GM13977 (cell line): ENCODE results near the gene RGS9BP.
"Not testable (repeated sequence)": the region's sequence is repeated elsewhere in the genome, so short reads cannot be mapped to it uniquely, and the experiment has no call there.

ENCODE experiments used
- DNase-seq: peaks from one replicate; pipeline ENCODE4 v3.0.0; 2012; ENCODE audit warnings: low spot score
- in situ Hi-C: fragments of 300-500 bp; cut with MboI; formaldehyde crosslinking; loops from one replicate; pipeline ENCODE4 v1.12.0; 2022; ENCODE audit warnings: low sequenced_read_pairs, low pct_unique_long_range_greater_than_20kb, mixed read lengths, inconsistent platforms; ENCODE audit not compliant: unreplicated experiment
- TF ChIP-seq, protein P1 (sequence below): IDR thresholded peaks from 2 replicates; pipeline ENCODE4 v1.5.1; 2012; ENCODE audit warnings: mild to moderate bottlenecking, control low read depth; ENCODE audit not compliant: insufficient read depth; ENCODE audit errors: extremely low read depth, missing control alignments

RGS9BP gene

DNA sequence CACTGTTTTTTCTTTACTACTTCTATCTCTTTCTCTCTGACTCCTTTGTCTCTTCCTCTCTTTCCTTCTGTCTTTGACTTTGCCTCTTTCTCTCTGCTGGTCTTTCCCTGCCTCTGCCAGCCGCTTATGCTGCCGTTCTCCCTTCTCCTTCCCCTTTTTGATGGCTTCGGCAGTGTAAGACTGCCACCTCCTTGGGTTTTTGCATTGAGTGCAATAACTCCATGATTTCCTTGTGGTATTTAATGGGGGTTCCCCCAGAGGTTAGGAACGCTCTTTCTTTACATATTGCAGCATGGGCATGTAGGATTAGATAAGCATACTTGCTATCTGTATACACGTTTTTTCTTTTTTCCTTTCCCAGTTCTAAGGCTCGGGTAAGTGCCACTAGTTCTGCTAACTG is 19.9 kb downstream of the RGS9BP start:
- in situ Hi-C loops, DNase-seq: not testable (repeated sequence)

DNA sequence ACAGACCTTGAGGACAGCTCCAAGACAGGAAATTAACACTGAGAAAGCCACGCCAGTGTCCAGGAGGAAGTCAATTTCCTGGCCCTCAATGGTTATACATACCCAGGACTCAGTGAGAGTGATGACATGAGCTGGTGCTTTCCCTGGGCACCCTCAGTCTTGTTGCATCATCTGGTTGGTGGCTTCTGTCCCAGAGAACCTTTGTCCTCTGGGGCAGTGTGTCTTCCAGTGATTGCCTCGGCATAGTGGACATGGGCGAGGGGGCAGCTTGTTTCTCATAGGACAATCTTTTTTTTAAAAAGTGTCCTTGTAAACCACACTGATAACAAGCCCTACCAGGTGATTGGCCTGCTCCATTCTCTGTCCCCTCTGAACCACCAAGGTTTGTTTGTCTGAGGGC is 21.1 kb downstream of the RGS9BP start:
- in situ Hi-C loops, DNase-seq: not testable (repeated sequence)

DNA sequence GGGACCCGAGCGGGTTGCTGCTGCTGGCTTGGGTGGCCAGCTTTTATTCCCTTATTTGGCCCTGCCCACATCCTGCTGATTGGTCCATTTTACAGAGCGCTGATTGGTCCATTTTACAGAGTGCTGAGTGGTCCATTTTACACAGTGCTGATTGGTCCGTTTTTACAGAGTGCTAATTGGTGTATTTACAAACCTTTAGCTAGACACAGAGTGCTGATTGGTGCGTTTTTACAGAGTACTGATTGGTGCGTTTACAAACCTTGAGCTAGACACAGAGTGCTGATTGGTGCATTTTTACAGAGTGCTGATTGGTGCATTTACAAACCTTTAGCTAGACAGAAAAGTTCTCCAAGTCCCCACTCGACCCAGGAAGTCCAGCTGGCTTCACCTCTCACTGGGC is 24.5 kb downstream of the RGS9BP start:
- DNase-seq, in situ Hi-C loops: not testable (repeated sequence)

DNA sequence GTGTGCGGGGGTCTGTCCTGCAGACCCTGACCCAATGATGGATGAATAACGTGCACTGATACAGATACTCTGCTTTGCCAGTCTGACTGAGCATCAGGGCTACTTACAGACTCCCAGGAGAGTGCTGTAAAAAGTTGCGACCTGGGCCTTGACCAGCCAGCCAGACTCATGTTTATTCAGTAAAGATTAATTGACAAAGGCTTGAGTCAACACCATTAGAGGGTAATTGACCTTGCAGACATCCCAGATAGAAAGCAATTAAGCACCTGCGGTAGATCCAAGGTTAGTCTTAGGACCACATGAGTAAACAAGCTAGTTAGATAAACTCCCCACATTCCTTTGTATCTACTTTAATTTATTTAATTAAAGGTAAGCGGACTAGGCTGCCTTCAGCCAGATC is 26.4 kb downstream of the RGS9BP start:
- TF ChIP-seq, protein P1, sequence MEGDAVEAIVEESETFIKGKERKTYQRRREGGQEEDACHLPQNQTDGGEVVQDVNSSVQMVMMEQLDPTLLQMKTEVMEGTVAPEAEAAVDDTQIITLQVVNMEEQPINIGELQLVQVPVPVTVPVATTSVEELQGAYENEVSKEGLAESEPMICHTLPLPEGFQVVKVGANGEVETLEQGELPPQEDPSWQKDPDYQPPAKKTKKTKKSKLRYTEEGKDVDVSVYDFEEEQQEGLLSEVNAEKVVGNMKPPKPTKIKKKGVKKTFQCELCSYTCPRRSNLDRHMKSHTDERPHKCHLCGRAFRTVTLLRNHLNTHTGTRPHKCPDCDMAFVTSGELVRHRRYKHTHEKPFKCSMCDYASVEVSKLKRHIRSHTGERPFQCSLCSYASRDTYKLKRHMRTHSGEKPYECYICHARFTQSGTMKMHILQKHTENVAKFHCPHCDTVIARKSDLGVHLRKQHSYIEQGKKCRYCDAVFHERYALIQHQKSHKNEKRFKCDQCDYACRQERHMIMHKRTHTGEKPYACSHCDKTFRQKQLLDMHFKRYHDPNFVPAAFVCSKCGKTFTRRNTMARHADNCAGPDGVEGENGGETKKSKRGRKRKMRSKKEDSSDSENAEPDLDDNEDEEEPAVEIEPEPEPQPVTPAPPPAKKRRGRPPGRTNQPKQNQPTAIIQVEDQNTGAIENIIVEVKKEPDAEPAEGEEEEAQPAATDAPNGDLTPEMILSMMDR, result no peak
- no peak for DNase-seq
- in situ Hi-C loops, result no loop called here

DNA sequence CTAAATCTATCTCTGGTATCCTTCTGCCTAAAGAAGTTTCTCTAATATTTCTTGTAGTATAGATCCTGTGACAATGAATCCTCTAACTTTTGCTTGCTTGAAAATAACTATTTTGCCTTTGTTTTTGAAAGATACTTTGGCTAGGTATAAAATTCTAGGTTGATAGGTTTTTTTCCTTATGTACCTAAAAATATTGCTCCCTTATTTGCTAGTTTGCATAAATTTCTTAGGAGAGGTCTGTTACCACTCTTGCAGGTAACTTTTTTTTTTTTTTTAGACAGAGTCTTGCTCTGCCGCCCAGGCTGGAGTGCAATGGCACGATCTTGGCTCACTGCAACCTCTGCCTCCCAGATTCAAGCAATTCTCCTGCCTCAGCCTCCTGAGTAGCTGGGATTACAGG is 28.4 kb downstream of the RGS9BP start:
- DNase-seq, in situ Hi-C loops: not testable (repeated sequence)

DNA sequence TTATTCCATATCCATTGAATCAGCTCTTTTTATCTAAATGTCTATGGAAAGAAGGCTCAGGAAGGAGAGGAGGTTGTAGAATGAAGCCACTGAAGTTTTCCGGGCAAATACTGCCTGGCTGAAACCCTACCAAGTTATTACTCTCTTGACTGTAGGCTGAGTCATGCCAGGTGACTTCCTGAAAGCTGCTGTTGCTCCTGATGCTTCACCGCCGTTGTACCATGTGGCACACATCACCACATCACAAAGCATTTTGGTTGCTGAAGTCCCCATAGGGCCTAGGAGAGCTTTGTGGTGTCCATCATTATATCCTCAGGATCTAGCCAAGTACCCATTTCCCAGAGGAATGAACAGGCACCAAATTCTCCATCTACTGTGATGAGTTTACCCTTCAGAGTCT is 32.8 kb downstream of the RGS9BP start:
- in situ Hi-C loops, result no loop called here
- no peak for DNase-seq
- TF ChIP-seq, protein P1, result no peak

DNA sequence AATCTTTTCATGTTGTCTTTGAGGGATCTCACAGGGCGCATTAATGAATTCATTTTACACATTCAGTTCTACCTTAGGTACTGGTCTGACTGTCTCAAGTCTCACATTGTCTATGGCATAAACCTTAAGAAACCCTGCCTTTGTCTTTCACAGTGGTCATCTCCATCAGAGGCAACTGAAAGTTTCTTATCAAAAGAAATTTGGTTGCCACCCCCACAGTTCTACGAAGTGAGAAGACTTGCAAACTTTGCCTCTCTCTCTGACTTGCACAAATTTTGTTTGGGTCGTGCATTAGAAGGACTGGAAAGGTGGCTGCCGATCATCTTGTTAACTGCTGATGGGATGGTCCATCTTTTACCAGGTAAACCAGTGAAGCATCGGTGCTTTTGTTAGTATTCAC is 33.4 kb downstream of the RGS9BP start:
- TF ChIP-seq, protein P1, result no peak
- in situ Hi-C loops, result no loop called here
- DNase-seq, result no peak

DNA sequence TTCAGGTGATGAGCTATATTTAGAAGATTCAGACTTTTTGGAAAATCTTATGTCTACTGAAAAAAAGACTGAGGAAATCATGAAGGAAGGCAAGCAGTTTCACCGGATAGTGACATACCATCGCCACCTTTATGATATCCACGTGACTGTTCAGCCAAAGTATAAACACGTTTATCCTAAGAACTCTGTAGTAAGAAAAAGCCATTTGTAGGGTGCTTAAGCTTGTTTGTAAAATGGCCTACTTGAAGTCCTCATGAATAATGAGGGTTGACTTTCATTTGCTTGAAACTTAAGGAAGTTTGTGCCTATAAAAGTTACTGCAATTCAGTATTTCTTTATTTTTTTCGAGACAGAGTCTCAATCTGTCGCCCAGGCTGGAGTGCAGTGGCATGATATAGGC is 36.1 kb downstream of the RGS9BP start:
- TF ChIP-seq, protein P1, result no peak
- in situ Hi-C loops, result no loop called here

DNA sequence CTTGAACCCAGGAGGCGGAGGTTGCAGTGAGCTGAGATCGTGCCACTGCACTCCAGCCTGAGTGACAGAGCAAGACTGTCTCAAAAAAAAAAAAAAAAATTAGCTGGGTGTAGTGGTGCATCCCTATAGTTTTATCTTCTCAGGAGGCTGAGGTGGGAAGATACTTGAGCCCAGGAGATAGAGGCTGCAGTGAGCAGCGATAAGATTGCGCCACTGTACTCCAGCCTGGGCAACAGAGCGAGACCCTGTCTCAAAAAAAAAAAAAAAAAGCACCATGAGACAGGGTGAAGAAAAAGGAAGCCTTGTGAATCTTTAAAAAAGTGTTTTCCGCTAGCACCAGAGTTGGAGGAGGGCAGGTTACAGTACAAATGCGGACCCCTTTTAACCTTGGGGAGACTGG is 40.6 kb downstream of the RGS9BP start:
- in situ Hi-C loops, DNase-seq: not testable (repeated sequence)

More for the DNA sequence above, 36.1 kb downstream of the RGS9BP start:
- no peak for DNase-seq

DNA sequence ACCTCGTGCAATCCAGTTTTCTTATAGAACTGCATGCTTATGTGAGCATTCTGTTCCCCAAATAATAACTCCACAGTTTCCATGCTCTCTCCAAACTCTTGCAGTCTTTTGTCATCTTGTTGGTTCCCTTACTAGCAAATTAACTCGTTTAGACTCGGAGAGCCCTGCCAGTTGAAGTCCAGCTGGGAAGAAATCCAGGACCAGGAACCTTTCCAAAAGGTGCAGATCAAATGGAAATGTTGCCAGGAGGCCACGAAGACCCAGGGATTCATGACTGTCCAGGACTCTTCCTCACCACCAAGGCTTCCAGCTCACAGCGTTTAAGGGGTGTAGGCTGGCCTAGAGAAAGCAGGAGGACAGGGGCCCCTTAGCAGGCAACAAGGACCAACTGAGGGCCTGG is 41.8 kb downstream of the RGS9BP start:
- TF ChIP-seq, protein P1, result no peak
- in situ Hi-C loops, result no loop called here
- no peak for DNase-seq
